ENCODE results near the gene CLEC18A.

- TF ChIP-seq SNAI2 (CRISPR knock-in tag; IDR thresholded peaks at IDR 0.05) (no peak), RARB (CRISPR knock-in tag; IDR thresholded peaks at IDR 0.05) (no peak), PPARA (CRISPR knock-in tag; IDR thresholded peaks at IDR 0.05; ENCODE audit: borderline replicate concordance) (no peak), OSR1 (CRISPR knock-in tag; IDR thresholded peaks at IDR 0.05) (no peak), GLIS3 (CRISPR knock-in tag; IDR thresholded peaks at IDR 0.05) (no peak), ZFP30 (CRISPR knock-in tag; IDR thresholded peaks at IDR 0.05) (no peak)
- TF ChIP-seq, protein P1, sequence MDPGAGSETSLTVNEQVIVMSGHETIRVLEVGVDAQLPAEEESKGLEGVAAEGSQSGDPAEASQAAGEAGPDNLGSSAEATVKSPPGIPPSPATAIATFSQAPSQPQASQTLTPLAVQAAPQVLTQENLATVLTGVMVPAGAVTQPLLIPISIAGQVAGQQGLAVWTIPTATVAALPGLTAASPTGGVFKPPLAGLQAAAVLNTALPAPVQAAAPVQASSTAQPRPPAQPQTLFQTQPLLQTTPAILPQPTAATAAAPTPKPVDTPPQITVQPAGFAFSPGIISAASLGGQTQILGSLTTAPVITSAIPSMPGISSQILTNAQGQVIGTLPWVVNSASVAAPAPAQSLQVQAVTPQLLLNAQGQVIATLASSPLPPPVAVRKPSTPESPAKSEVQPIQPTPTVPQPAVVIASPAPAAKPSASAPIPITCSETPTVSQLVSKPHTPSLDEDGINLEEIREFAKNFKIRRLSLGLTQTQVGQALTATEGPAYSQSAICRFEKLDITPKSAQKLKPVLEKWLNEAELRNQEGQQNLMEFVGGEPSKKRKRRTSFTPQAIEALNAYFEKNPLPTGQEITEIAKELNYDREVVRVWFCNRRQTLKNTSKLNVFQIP (CRISPR knock-in tag; IDR thresholded peaks at IDR 0.05; ENCODE audit: borderline replicate concordance, low read depth): no peak
- TF ChIP-seq, protein P2, sequence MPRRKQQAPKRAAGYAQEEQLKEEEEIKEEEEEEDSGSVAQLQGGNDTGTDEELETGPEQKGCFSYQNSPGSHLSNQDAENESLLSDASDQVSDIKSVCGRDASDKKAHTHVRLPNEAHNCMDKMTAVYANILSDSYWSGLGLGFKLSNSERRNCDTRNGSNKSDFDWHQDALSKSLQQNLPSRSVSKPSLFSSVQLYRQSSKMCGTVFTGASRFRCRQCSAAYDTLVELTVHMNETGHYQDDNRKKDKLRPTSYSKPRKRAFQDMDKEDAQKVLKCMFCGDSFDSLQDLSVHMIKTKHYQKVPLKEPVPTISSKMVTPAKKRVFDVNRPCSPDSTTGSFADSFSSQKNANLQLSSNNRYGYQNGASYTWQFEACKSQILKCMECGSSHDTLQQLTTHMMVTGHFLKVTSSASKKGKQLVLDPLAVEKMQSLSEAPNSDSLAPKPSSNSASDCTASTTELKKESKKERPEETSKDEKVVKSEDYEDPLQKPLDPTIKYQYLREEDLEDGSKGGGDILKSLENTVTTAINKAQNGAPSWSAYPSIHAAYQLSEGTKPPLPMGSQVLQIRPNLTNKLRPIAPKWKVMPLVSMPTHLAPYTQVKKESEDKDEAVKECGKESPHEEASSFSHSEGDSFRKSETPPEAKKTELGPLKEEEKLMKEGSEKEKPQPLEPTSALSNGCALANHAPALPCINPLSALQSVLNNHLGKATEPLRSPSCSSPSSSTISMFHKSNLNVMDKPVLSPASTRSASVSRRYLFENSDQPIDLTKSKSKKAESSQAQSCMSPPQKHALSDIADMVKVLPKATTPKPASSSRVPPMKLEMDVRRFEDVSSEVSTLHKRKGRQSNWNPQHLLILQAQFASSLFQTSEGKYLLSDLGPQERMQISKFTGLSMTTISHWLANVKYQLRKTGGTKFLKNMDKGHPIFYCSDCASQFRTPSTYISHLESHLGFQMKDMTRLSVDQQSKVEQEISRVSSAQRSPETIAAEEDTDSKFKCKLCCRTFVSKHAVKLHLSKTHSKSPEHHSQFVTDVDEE (CRISPR knock-in tag; IDR thresholded peaks at IDR 0.05): no peak
Observed at GRCh38 chr16:69921127-69921526, 30.0 kb upstream of the CLEC18A start.
